ENCODE measurements around the gene SBF1. TPM values are rescaled to one million over a fixed set of nuclear protein-coding genes. Genes with fewer than 3 reads are reported as not detected.
A peak's percentile ranks its signal among the peaks of the same experiment; 100 is the strongest.

The SBF1 gene
- total RNA-seq, 2 experiments from 2014 or later: 177 to 183 TPM

- Mint-ChIP-seq H3K9me3 (ENCODE audit: insufficient read depth) (no peaks in the 10 kb centered on the region), H3K4me1 (ENCODE audit: low read depth) (peaks cover 15% of the 10 kb centered on the region), H3K36me3 (ENCODE audit: low read depth) (peaks cover 45% of the 10 kb centered on the region), H3K27me3 (ENCODE audit: low read depth) (no peaks in the 10 kb centered on the region), H3K4me3 (no peak overlapping the region), H3K27ac (no peak overlapping the region)
- CTCF ChIA-PET: interaction anchor here (1.2 to 1.5 kb wide), 2 partner anchors 9 to 45 kb away, joined by 3 read pairs; partner anchors contain the start of gene SYCE3
- POLR2A ChIA-PET: interaction anchor here (0.6 to 1.3 kb wide), 4 partner anchors 8 to 10 kb away, joined by 4 to 5 read pairs (median 4); partner anchors contain the start of genes LMF2 and NCAPH2
- ATAC-seq (no peak), DNase-seq (no peak)
Measured at GRCh38 chr22:50517495-50518260, 42.8 kb upstream of the SBF1 start.

- no peak for DNase-seq
- Mint-ChIP-seq H3K36me3 (ENCODE audit: low read depth) (peaks cover 52% of the 10 kb centered on the region), H3K27ac (no peak overlapping the region), H3K9me3 (ENCODE audit: insufficient read depth) (no peaks in the 10 kb centered on the region), H3K4me3 (no peak overlapping the region), H3K27me3 (ENCODE audit: low read depth) (no peaks in the 10 kb centered on the region), H3K4me1 (ENCODE audit: low read depth) (peaks cover 23% of the 10 kb centered on the region)
- CTCF ChIA-PET: interaction anchor here (1.2 to 1.5 kb wide), 2 partner anchors 8 to 46 kb away, joined by 3 read pairs; partner anchors contain the start of gene SYCE3
- ATAC-seq: no peak
- POLR2A ChIA-PET: interaction anchor here (1.3 to 3.3 kb wide), 2 partner anchors 8 to 9 kb away, joined by 4 to 26 read pairs; partner anchors contain the start of gene SCO2
Measured at GRCh38 chr22:50516891-50517290, 42.1 kb upstream of the SBF1 start.

- Mint-ChIP-seq H3K4me3 (no peak overlapping the region), H3K4me1 (ENCODE audit: low read depth) (peaks cover 23% of the 10 kb centered on the region), H3K27me3 (ENCODE audit: low read depth) (no peaks in the 10 kb centered on the region), H3K36me3 (ENCODE audit: low read depth) (peaks cover 52% of the 10 kb centered on the region), H3K27ac (no peak overlapping the region), H3K9me3 (ENCODE audit: insufficient read depth) (no peaks in the 10 kb centered on the region)
- ATAC-seq (no peak), DNase-seq (no peak)
- ChIA-PET CTCF (interaction anchor here (1.4 kb wide), 1 partner anchor 10 kb away, joined by 6 read pairs; the partner anchor contains the start of gene SCO2), POLR2A (interaction anchor here (3.3 kb wide), 1 partner anchor 9 kb away, joined by 26 read pairs; the partner anchor contains the start of gene SCO2)
Measured at GRCh38 chr22:50516068-50516467, 41.2 kb upstream of the SBF1 start.

- Mint-ChIP-seq H3K27ac (no peak overlapping the region), H3K4me1 (ENCODE audit: low read depth) (peaks cover 34% of the 10 kb centered on the region)
- POLR2A ChIA-PET: no interaction called here
Measured at GRCh38 chr22:50513175-50513574, 38.3 kb upstream of the SBF1 start.

GRCh38 chr22:50508897-50509296 is 34.1 kb upstream of the SBF1 start:
- CTCF ChIA-PET: interaction anchor here (1.0 to 3.8 kb wide), 9 partner anchors 8 to 321 kb away, joined by 3 to 55 read pairs (median 5); partner anchors contain the start of genes SCO2 and SYCE3
- peaks cover 27% of the 10 kb centered on the region for H3K4me1 Mint-ChIP-seq (ENCODE audit: low read depth)
- H3K9me3 Mint-ChIP-seq (ENCODE audit: insufficient read depth): no peaks in the 10 kb centered on the region
- ATAC-seq: no peak
- peak overlapping the region; percentile 92 for H3K27ac Mint-ChIP-seq
- POLR2A ChIA-PET: interaction anchor here (0.6 to 3.6 kb wide), 12 partner anchors 9 to 256 kb away, joined by 3 to 82 read pairs (median 10); partner anchors contain the start of genes SCO2 and TYMP
- no peak for DNase-seq
- peak overlapping the region; percentile 86 for H3K4me3 Mint-ChIP-seq
- no peaks in the 10 kb centered on the region for H3K27me3 Mint-ChIP-seq (ENCODE audit: low read depth)
- peaks cover 30% of the 10 kb centered on the region for H3K36me3 Mint-ChIP-seq (ENCODE audit: low read depth)

More at GRCh38 chr22:50513175-50513574, 38.3 kb upstream of the SBF1 start:
- CTCF ChIA-PET: interaction anchor here (1.4 kb wide), 1 partner anchor 12 kb away, joined by 17 read pairs; the partner anchor contains the start of gene SCO2
- DNase-seq (no peak), ATAC-seq (no peak)
- no peaks in the 10 kb centered on the region for H3K27me3 Mint-ChIP-seq (ENCODE audit: low read depth)
- peaks cover 46% of the 10 kb centered on the region for H3K36me3 Mint-ChIP-seq (ENCODE audit: low read depth)
- H3K4me3 Mint-ChIP-seq: no peak overlapping the region
- no peaks in the 10 kb centered on the region for H3K9me3 Mint-ChIP-seq (ENCODE audit: insufficient read depth)

GRCh38 chr22:50507991-50508884 is 33.4 kb upstream of the SBF1 start, which contains the start of gene NCAPH2:
Gene NCAPH2, plus strand, starts transcription at chr22:50508224. Its CDS starts 114 bp downstream, at chr22:50508338.
- H3K9me3 Mint-ChIP-seq (ENCODE audit: insufficient read depth): no peaks in the 10 kb centered on the region
- H3K27ac Mint-ChIP-seq: peak within 1 kb of the TSS; percentile 94
- peaks cover 30% of the 10 kb centered on the region for H3K36me3 Mint-ChIP-seq (ENCODE audit: low read depth)
- peaks cover 25% of the 10 kb centered on the region for H3K4me1 Mint-ChIP-seq (ENCODE audit: low read depth)
- DNase-seq (peak; percentile 98), ATAC-seq (peak; percentile 76)
- peak within 1 kb of the TSS; percentile 98 for H3K4me3 Mint-ChIP-seq
- ChIA-PET CTCF (interaction anchor here (0.6 to 3.8 kb wide), 17 partner anchors 9 to 320 kb away, joined by 3 to 55 read pairs (median 4); partner anchors contain the start of genes SCO2 and SYCE3), POLR2A (interaction anchor here (0.6 to 3.6 kb wide), 30 partner anchors 9 to 257 kb away, joined by 3 to 82 read pairs (median 4); partner anchors contain the start of genes CHKB, HDAC10, SCO2 and SYCE3)
- H3K27me3 Mint-ChIP-seq (ENCODE audit: low read depth): no peaks in the 10 kb centered on the region

GRCh38 chr22:50507421-50507990 is 32.7 kb upstream of the SBF1 start, which contains the start of gene LMF2:
Gene LMF2, minus strand, starts transcription at chr22:50507702. Its CDS starts 27 bp downstream, at chr22:50507675.
- Mint-ChIP-seq H3K9me3 (ENCODE audit: insufficient read depth) (no peaks in the 10 kb centered on the region), H3K27me3 (ENCODE audit: low read depth) (no peaks in the 10 kb centered on the region), H3K36me3 (ENCODE audit: low read depth) (peaks cover 25% of the 10 kb centered on the region), H3K4me1 (ENCODE audit: low read depth) (peaks cover 21% of the 10 kb centered on the region), H3K27ac (peak within 1 kb of the TSS; percentile 94), H3K4me3 (peak within 1 kb of the TSS; percentile 98)
- DNase-seq (peak; percentile 94), ATAC-seq (peak; percentile 87)
- ChIA-PET POLR2A (interaction anchor here (0.6 to 3.6 kb wide), 25 partner anchors 9 to 256 kb away, joined by 3 to 82 read pairs (median 4); partner anchors contain the start of genes CHKB, HDAC10, SCO2 and SYCE3), CTCF (interaction anchor here (0.9 to 3.8 kb wide), 13 partner anchors 10 to 320 kb away, joined by 3 to 55 read pairs (median 4); partner anchors contain the start of genes SCO2 and SYCE3)

- CTCF ChIA-PET: interaction anchor here (1.1 to 3.8 kb wide), 5 partner anchors 9 to 254 kb away, joined by 3 to 55 read pairs (median 4); partner anchors contain the start of gene SCO2
- H3K27me3 Mint-ChIP-seq (ENCODE audit: low read depth): no peaks in the 10 kb centered on the region
- ATAC-seq (no peak), DNase-seq (no peak)
- H3K9me3 Mint-ChIP-seq (ENCODE audit: insufficient read depth): no peaks in the 10 kb centered on the region
- H3K4me3 Mint-ChIP-seq: peak overlapping the region; percentile 98
- POLR2A ChIA-PET: interaction anchor here (1.0 to 3.6 kb wide), 11 partner anchors 9 to 262 kb away, joined by 3 to 82 read pairs (median 4); partner anchors contain the start of genes SCO2 and SYCE3
- peak overlapping the region; percentile 94 for H3K27ac Mint-ChIP-seq
- H3K36me3 Mint-ChIP-seq (ENCODE audit: low read depth): peaks cover 21% of the 10 kb centered on the region
- peaks cover 14% of the 10 kb centered on the region for H3K4me1 Mint-ChIP-seq (ENCODE audit: low read depth)
Measured at GRCh38 chr22:50506611-50507420, 32.0 kb upstream of the SBF1 start.

- Mint-ChIP-seq H3K4me1 (ENCODE audit: low read depth) (peaks cover 14% of the 10 kb centered on the region), H3K4me3 (peak overlapping the region; percentile 98), H3K36me3 (ENCODE audit: low read depth) (peaks cover 21% of the 10 kb centered on the region), H3K27me3 (ENCODE audit: low read depth) (no peaks in the 10 kb centered on the region), H3K9me3 (ENCODE audit: insufficient read depth) (no peaks in the 10 kb centered on the region), H3K27ac (peak overlapping the region; percentile 94)
- ChIA-PET CTCF (no interaction called here), POLR2A (interaction anchor here (1.0 to 2.0 kb wide), 4 partner anchors 20 to 262 kb away, joined by 3 to 4 read pairs (median 4); partner anchors contain the start of gene SCO2)
- ATAC-seq (no peak), DNase-seq (no peak)
Measured at GRCh38 chr22:50505776-50506610, 31.2 kb upstream of the SBF1 start.
